HUES6 (cell line): Measurements from ENCODE around the gene ST14.

Experiments used
- H3K27ac ChIP-seq: 2 replicates; pipeline ENCODE4 v1.7.0; 2013; ENCODE audit warnings: low read depth, mild to moderate bottlenecking, low read length, inconsistent platforms
- H3K27me3 ChIP-seq: 2 replicates; pipeline ENCODE4 v1.6.1; 2013; ENCODE audit warnings: low read length; ENCODE audit not compliant: control insufficient read depth, insufficient read depth
- H3K36me3 ChIP-seq: 2 replicates; pipeline ENCODE4 v1.6.1; 2013; ENCODE audit warnings: low read length; ENCODE audit not compliant: control insufficient read depth, insufficient read depth
- H3K4me1 ChIP-seq: 2 replicates; pipeline ENCODE4 v1.6.1; 2013; ENCODE audit warnings: low read length; ENCODE audit not compliant: control insufficient read depth, insufficient read depth
- H3K4me3 ChIP-seq: 2 replicates; pipeline ENCODE4 v1.5.1; 2013; ENCODE audit warnings: low read depth, low read length
- H3K9ac ChIP-seq: one replicate; pipeline ENCODE4 v1.6.1; 2013; ENCODE audit warnings: mild to moderate bottlenecking, low read length
- H3K9me3 ChIP-seq: 2 replicates; pipeline ENCODE4 v1.6.1; 2013; ENCODE audit warnings: low read depth, low read length; ENCODE audit not compliant: control insufficient read depth, insufficient read depth

Gene ST14

GRCh38 chr11:130203766-130204702 lies 44.5 kb downstream of the ST14 start:
- Histone ChIP-seq H3K36me3 (peaks cover 3% of the 10 kb centered on the region; the same call in 1 of the 2 replicates), H3K4me1 (no peaks in the 10 kb centered on the region), H3K27ac (no peak overlapping the region), H3K9me3 (no peaks in the 10 kb centered on the region), H3K27me3 (no peaks in the 10 kb centered on the region), H3K4me3 (no peak overlapping the region), H3K9ac (no peak overlapping the region)

DNA sequence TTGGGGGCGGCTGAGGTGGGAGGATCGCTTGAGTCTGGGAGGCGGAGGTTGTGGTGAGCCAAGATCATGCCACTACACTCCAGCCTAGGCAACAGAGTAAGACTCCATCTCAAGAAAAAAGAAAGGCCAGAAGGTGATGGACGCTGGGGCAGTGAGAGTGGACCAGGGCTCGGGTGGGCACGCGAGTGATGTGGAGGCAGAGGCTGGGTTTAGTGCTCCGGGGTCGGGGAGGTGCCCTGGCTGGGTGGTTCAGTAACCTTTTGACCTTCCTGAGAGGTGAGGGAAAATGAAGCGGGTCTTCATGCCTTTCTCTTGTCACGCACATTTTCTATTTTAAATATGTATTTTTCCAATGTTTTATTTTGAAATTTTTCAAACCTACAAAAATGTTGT lies 45.1 kb downstream of the ST14 start:
- Histone ChIP-seq H3K36me3 (peaks cover 3% of the 10 kb centered on the region; the same call in 1 of the 2 replicates), H3K27ac (no peak overlapping the region), H3K4me1 (no peaks in the 10 kb centered on the region)

DNA sequence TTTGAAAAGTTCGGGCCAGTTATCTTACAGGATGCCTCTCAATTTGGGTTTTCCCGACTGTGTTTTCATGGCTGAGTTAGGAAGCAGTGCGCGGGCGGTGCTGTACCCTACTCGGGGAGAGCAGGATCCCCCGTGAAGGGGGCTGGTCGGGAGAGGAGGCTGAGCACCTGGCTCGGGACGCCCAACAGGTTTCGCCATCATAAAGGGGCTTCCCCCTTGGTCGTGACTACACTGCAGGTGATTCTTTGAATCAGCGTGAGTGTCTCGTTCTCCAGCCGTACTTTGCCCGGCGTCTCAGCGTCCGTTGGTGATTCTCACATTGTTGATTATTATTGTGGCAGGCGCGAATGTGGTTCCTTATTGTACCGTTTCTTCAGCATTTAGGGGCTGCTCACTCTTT lies 46.6 kb downstream of the ST14 start:
- Histone ChIP-seq H3K27ac (no peak overlapping the region), H3K4me1 (no peaks in the 10 kb centered on the region), H3K9me3 (no peaks in the 10 kb centered on the region), H3K9ac (no peak overlapping the region), H3K4me3 (no peak overlapping the region), H3K36me3 (peaks cover 3% of the 10 kb centered on the region; the same call in 1 of the 2 replicates), H3K27me3 (no peaks in the 10 kb centered on the region)

More for the DNA sequence above, 45.1 kb downstream of the ST14 start:
- no peak overlapping the region for H3K4me3 ChIP-seq
- H3K9ac ChIP-seq = no peak overlapping the region
- H3K27me3 ChIP-seq = no peaks in the 10 kb centered on the region
- H3K9me3 ChIP-seq = no peaks in the 10 kb centered on the region

- H3K27me3 ChIP-seq = no peaks in the 10 kb centered on the region
These were observed 48.9 kb downstream of the ST14 start for GRCh38 chr11:130208241-130209127.

DNA sequence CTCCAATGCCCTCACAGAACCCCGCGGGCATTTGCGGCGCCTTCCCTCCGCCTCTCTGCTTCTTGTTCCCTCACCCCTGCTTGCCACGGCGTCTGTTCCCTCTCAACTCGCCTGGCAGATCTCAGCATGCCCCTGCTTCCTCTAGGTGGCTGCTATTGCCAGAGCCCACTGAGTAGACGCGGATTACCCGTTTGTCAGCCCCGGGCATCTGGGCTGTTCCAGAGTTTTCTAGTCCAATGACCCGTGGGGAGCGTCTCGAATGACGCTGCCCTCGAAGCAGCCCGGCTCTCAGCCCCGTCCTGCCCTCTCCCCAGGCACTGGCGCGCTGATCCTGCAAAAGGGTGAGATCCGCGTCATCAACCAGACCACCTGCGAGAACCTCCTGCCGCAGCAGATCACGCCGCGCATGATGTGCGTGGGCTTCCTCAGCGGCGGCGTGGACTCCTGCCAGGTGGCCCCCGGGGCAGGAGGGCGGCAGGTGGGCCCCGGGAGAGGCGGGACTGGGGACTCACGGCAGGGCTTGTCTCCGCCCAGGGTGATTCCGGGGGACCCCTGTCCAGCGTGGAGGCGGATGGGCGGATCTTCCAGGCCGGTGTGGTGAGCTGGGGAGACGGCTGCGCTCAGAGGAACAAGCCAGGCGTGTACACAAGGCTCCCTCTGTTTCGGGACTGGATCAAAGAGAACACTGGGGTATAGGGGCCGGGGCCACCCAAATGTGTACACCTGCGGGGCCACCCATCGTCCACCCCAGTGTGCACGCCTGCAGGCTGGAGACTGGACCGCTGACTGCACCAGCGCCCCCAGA lies 49.7 kb downstream of the ST14 start:
- H3K4me1 ChIP-seq = peaks cover 7% of the 10 kb centered on the region; the same call in 1 of the 2 replicates
- H3K4me3 ChIP-seq = no peak overlapping the region
- H3K9me3 ChIP-seq = no peaks in the 10 kb centered on the region
- no peaks in the 10 kb centered on the region for H3K27me3 ChIP-seq
- no peaks in the 10 kb centered on the region for H3K36me3 ChIP-seq
- no peak overlapping the region for H3K9ac ChIP-seq
- H3K27ac ChIP-seq = no peak overlapping the region

More at GRCh38 chr11:130208241-130209127, 48.9 kb downstream of the ST14 start:
- H3K4me3 ChIP-seq = no peak overlapping the region
- H3K9me3 ChIP-seq = no peaks in the 10 kb centered on the region
- H3K36me3 ChIP-seq = no peaks in the 10 kb centered on the region
- H3K9ac ChIP-seq = no peak overlapping the region
- no peak overlapping the region for H3K27ac ChIP-seq
- peaks cover 6% of the 10 kb centered on the region; the same call in 1 of the 2 replicates for H3K4me1 ChIP-seq

GRCh38 chr11:130209954-130210854 lies 50.6 kb downstream of the ST14 start:
- Histone ChIP-seq H3K4me3 (no peak overlapping the region), H3K27ac (no peak overlapping the region), H3K9me3 (no peaks in the 10 kb centered on the region), H3K27me3 (no peaks in the 10 kb centered on the region), H3K4me1 (peaks cover 7% of the 10 kb centered on the region; the same call in 1 of the 2 replicates), H3K9ac (no peak overlapping the region), H3K36me3 (no peaks in the 10 kb centered on the region)

DNA sequence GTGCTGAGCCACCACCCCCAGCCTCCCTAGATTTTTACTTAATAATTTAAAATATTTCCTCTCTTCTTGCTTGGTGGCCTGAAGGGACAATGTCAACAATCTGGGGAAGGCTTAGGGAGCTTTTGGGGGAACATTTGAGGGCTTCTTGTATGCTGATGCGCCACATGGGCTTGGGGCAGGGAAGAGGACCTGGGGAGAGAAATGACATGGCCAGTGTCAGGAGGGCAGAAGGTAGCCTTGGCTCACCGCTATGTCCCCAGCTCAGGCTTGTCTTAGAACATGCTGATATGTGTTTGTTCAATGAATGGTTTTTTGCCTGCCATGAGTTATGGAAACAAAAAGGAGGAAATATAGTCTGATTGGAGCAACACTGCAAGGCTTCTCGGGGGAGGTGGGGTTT lies 51.6 kb downstream of the ST14 start:
- Histone ChIP-seq H3K9ac (no peak overlapping the region), H3K27ac (no peak overlapping the region), H3K4me3 (no peak overlapping the region), H3K4me1 (peaks cover 7% of the 10 kb centered on the region; the same call in 1 of the 2 replicates), H3K36me3 (no peaks in the 10 kb centered on the region), H3K27me3 (no peaks in the 10 kb centered on the region), H3K9me3 (no peaks in the 10 kb centered on the region)

DNA sequence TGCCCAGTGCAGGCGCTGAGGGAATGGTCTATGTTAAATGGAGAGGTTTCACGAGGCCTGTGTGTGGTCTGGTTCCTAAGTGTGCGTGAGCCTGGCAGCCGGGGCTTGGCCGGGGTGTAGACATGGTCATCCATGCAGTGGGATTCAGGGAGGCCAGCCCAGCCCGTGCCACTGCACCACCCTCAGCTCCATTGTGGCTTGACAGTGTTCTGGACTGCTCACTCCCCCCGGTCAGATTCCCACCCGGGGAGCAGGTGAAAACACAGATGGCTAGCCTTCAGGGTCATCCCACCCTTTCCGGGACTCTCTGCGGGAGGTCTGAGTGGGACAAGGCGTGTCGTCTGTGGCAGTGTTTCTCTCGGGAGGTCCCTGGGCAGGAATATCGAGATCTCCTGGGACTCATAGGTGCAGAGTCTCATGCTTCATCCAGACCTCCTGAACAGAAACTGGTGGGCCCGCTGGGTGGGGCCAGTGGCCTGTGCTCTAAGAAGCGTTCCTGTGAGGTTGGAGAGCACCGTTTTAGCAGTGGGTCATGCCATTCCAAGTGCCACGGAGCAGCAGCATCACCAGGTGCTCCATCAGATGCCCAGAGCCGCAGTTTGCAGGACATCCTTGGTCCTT lies 52.3 kb downstream of the ST14 start:
- H3K27me3 ChIP-seq = no peaks in the 10 kb centered on the region
- peaks cover 14% of the 10 kb centered on the region for H3K4me1 ChIP-seq
- no peak overlapping the region for H3K9ac ChIP-seq
- H3K9me3 ChIP-seq = no peaks in the 10 kb centered on the region
- no peak overlapping the region for H3K4me3 ChIP-seq
- H3K27ac ChIP-seq = no peak overlapping the region
- H3K36me3 ChIP-seq = no peaks in the 10 kb centered on the region

- no peaks in the 10 kb centered on the region for H3K36me3 ChIP-seq
These were observed 52.9 kb downstream of the ST14 start for GRCh38 chr11:130212431-130212961.

More at GRCh38 chr11:130212431-130212961, 52.9 kb downstream of the ST14 start:
- H3K4me3 ChIP-seq = no peak overlapping the region
- H3K27me3 ChIP-seq = no peaks in the 10 kb centered on the region
- no peaks in the 10 kb centered on the region for H3K9me3 ChIP-seq
- H3K27ac ChIP-seq = no peak overlapping the region
- H3K4me1 ChIP-seq = peaks cover 20% of the 10 kb centered on the region
- no peak overlapping the region for H3K9ac ChIP-seq
